Measurements from ENCODE around the gene HDAC4. TPM values are rescaled to one million over a fixed set of nuclear protein-coding genes. Genes with fewer than 3 reads are reported as not detected.

The HDAC4 gene
- total RNA-seq, 1 experiment from 2014 or later = 47.6 TPM

DNA sequence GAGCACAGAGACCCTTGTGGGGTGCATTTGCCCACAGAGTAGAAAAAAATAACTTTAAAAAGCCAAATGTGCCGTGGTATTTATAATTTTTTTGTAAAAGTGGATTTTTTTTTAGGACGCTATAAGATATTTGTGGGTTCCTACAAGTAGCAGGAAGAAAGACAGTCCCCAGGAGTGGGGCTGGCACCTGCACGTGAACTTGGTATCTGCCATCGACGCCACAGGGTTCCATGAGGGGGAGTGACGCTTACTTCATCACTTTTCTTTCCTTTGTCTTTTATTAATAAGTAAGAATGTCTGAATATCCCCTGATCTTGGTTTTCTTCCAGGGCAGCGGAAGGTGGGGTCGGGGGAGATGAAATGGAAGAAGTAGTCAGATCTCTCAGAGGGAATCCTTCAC lies 345.9 kb downstream of the HDAC4 start (continued):
- TF ChIP-seq, protein P1, sequence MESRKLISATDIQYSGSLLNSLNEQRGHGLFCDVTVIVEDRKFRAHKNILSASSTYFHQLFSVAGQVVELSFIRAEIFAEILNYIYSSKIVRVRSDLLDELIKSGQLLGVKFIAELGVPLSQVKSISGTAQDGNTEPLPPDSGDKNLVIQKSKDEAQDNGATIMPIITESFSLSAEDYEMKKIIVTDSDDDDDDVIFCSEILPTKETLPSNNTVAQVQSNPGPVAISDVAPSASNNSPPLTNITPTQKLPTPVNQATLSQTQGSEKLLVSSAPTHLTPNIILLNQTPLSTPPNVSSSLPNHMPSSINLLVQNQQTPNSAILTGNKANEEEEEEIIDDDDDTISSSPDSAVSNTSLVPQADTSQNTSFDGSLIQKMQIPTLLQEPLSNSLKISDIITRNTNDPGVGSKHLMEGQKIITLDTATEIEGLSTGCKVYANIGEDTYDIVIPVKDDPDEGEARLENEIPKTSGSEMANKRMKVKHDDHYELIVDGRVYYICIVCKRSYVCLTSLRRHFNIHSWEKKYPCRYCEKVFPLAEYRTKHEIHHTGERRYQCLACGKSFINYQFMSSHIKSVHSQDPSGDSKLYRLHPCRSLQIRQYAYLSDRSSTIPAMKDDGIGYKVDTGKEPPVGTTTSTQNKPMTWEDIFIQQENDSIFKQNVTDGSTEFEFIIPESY (IDR thresholded peaks at IDR 0.05; ENCODE audit: extremely low read depth, insufficient replicate concordance, low read length) = no peak
- TF ChIP-seq ZNF274 (IDR thresholded peaks at IDR 0.05; ENCODE audit: low read depth, low read length) (no peak), YY1 (IDR thresholded peaks at IDR 0.05; ENCODE audit: extremely low read depth, insufficient replicate concordance, low read depth, low read length) (no peak), EZH2phosphoT487 (IDR thresholded peaks at IDR 0.05; ENCODE audit: borderline replicate concordance) (no peak), POLR2A (IDR thresholded peaks at IDR 0.05; ENCODE audit: borderline replicate concordance, extremely low read depth, insufficient read depth, insufficient read length) (no peak), POLR2AphosphoS5 (IDR thresholded peaks at IDR 0.05; ENCODE audit: low read depth, low read length) (no peak), SIN3A (IDR thresholded peaks at IDR 0.05; ENCODE audit: low read depth) (no peak), ZFX (IDR thresholded peaks at IDR 0.05) (no peak), ELF1 (IDR thresholded peaks at IDR 0.05; ENCODE audit: borderline replicate concordance, low read depth) (no peak), TCF7L2 (IDR thresholded peaks at IDR 0.05; ENCODE audit: borderline replicate concordance, extremely low read depth, insufficient read depth, insufficient read length) (no peak), EGR1 (IDR thresholded peaks at IDR 0.05; ENCODE audit: low read depth) (no peak)

DNA sequence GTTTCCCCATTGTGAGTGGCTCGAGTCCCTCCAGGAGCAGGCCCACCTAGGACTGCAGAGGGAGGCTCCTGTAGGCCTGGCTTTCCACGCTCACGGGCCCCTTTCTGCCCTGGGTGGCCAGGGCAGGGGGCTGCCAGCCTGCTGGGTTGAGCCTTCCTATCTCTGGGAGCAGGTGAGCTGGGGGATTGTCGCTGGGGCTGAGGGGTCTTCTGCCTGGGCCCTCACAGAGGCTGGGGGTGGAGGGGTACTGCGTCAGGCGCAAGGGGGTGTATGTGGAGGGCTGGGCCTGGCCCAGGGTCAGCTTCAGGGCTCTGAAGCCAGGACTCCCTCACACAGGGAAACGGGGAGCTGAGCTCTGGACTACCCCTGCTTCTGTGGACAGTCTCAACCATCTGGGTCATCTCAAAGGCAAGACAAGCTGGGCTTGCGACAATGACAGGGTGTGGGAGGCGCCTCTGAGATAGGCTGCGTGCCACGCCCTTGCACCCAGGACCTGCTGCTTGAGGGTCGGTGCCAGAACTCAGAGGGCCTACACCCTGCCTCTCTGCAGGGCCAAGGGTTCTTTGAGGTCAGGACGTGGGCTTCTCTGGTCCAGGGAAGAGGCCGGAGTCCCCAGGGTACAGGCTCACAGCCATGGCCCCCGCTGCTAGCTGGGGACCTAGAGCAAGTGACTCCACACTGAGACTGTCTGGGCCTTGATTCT lies 346.9 kb downstream of the HDAC4 start:
- no TSS peak for BruUV-seq (replicated peaks)
- H3K27me3 ChIP-seq (ENCODE audit: insufficient read depth, low read length) = no peaks in the 10 kb centered on the region
- ChIA-PET RAD21 (ENCODE audit: low non-redundant PET in 1 of 2, low total read pairs in 2 of 2, uncharacterized antibody in 2 of 2, unreplicated experiment in 2 of 2) (no interaction called here), CTCF (no interaction called here), POLR2A (no interaction called here)
- H3K4me2 ChIP-seq (ENCODE audit: low read length) = no peak overlapping the region
- no peak overlapping the region for H2AFZ ChIP-seq (ENCODE audit: low read depth, low read length, poor library complexity, severe bottlenecking)
- intact Hi-C loops (cut with micrococcal nuclease) = no loop called here
- H3K36me3 ChIP-seq (ENCODE audit: control insufficient read depth in 1 of 2, insufficient read depth in 2 of 2, low read length in 2 of 2) = peaks cover 0 to 2% of the 10 kb centered on the region in 2 experiments; a peak in 1 of 4 replicates
- H3K9me3 ChIP-seq (ENCODE audit: control insufficient read depth in 1 of 2, insufficient read depth in 1 of 2, low read depth in 1 of 2, low read length in 2 of 2) = no peaks in the 10 kb centered on the region
- no peaks in the 10 kb centered on the region for H3K4me1 ChIP-seq (ENCODE audit: control insufficient read depth in 1 of 2, insufficient read depth in 2 of 2, low read length in 2 of 2)
- no peaks in the 10 kb centered on the region for H3K9me2 ChIP-seq (ENCODE audit: insufficient read depth)
- DNase-seq (ENCODE audit: low read depth, low spot score) (no peak), ATAC-seq (no peak)
- no peak overlapping the region for H3K4me3 ChIP-seq (replicated peaks in 1 of 2; ENCODE audit: low read depth in 1 of 2, low read length in 2 of 2)
- no peaks in the 10 kb centered on the region for H4K20me1 ChIP-seq (ENCODE audit: insufficient read depth)
- no peak overlapping the region for H3K27ac ChIP-seq (ENCODE audit: low read depth, low read length)
- no peak overlapping the region for H3K9ac ChIP-seq (ENCODE audit: low read length)
- no peaks in the 10 kb centered on the region for H3K79me2 ChIP-seq (ENCODE audit: insufficient read depth, low read length)
- TF ChIP-seq SP1 (IDR thresholded peaks at IDR 0.05; ENCODE audit: low read depth) = no peak
- TF ChIP-seq POLR2AphosphoS5 (IDR thresholded peaks at IDR 0.05; ENCODE audit: low read depth, low read length) = no peak
- no peak for TF ChIP-seq SIN3A (IDR thresholded peaks at IDR 0.05; ENCODE audit: low read depth)
- TF ChIP-seq, protein P2, sequence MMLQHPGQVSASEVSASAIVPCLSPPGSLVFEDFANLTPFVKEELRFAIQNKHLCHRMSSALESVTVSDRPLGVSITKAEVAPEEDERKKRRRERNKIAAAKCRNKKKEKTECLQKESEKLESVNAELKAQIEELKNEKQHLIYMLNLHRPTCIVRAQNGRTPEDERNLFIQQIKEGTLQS (IDR thresholded peaks at IDR 0.05) = no peak
- TF ChIP-seq YY1 (IDR thresholded peaks at IDR 0.05; ENCODE audit: extremely low read depth, insufficient replicate concordance, low read depth, low read length) = no peak
- TF ChIP-seq, protein P3, sequence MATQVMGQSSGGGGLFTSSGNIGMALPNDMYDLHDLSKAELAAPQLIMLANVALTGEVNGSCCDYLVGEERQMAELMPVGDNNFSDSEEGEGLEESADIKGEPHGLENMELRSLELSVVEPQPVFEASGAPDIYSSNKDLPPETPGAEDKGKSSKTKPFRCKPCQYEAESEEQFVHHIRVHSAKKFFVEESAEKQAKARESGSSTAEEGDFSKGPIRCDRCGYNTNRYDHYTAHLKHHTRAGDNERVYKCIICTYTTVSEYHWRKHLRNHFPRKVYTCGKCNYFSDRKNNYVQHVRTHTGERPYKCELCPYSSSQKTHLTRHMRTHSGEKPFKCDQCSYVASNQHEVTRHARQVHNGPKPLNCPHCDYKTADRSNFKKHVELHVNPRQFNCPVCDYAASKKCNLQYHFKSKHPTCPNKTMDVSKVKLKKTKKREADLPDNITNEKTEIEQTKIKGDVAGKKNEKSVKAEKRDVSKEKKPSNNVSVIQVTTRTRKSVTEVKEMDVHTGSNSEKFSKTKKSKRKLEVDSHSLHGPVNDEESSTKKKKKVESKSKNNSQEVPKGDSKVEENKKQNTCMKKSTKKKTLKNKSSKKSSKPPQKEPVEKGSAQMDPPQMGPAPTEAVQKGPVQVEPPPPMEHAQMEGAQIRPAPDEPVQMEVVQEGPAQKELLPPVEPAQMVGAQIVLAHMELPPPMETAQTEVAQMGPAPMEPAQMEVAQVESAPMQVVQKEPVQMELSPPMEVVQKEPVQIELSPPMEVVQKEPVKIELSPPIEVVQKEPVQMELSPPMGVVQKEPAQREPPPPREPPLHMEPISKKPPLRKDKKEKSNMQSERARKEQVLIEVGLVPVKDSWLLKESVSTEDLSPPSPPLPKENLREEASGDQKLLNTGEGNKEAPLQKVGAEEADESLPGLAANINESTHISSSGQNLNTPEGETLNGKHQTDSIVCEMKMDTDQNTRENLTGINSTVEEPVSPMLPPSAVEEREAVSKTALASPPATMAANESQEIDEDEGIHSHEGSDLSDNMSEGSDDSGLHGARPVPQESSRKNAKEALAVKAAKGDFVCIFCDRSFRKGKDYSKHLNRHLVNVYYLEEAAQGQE (IDR thresholded peaks at IDR 0.05; ENCODE audit: low read depth) = no peak
- TF ChIP-seq EGR1 (IDR thresholded peaks at IDR 0.05; ENCODE audit: low read depth) = no peak
- TF ChIP-seq, protein P1 (IDR thresholded peaks at IDR 0.05; ENCODE audit: extremely low read depth, insufficient replicate concordance, low read length) = no peak
- TF ChIP-seq TCF7L2 (IDR thresholded peaks at IDR 0.05; ENCODE audit: borderline replicate concordance, extremely low read depth, insufficient read depth, insufficient read length) = no peak
- no peak for TF ChIP-seq ZFX (IDR thresholded peaks at IDR 0.05)
- no peak for TF ChIP-seq CBX3 (IDR thresholded peaks at IDR 0.05; ENCODE audit: low read depth)
- TF ChIP-seq POLR2A (IDR thresholded peaks at IDR 0.05; ENCODE audit: borderline replicate concordance, extremely low read depth, insufficient read depth, insufficient read length) = no peak
